ENCODE measurements around the gene ARHGEF1.

- TF ChIP-seq CTCF (IDR thresholded peaks at IDR 0.05) (no peak), EP300 (IDR thresholded peaks at IDR 0.05) (no peak), POLR2A (IDR thresholded peaks at IDR 0.05) (no peak)
These were observed 458 bp downstream of the ARHGEF1 start for GRCh38 chr19:41883463-41883820.
